Gastrocnemius medialis (tissue), 4 donors: Measurements from ENCODE around the gene ASS1. TPM values are rescaled to one million over a fixed set of nuclear protein-coding genes. Genes with fewer than 3 reads are reported as not detected.

Source experiments
- ATAC-seq, 2 donors: fragments of 150-250 bp; one replicate each; pipeline ENCODE4 v1.9.1; 2016
- DNase-seq, 2 donors: peaks; one replicate each; pipeline ENCODE4 v3.0.0-alpha.2; 2019
- H3K27ac ChIP-seq, 4 donors: fragments of 200-600 bp; sonication (generic); 1 replicate in 1 of 4; 2 replicates in 3 of 4; pipeline ENCODE4 v1.5.1; 2016 to 2018; ENCODE audit warnings: mild to moderate bottlenecking in 2 of 4, moderate library complexity in 1 of 4
- H3K27me3 ChIP-seq, 3 donors: fragments of 200-600 bp; sonication (generic) in 2 of 3; 1 replicate in 1 of 3; 2 replicates in 2 of 3; pipeline versions ENCODE4 v1.5.1 to v1.6.0; 2016 to 2019; ENCODE audit warnings: mild to moderate bottlenecking in 1 of 3, moderate library complexity in 1 of 3
- H3K36me3 ChIP-seq, 2 donors: fragments of 200-600 bp; sonication (generic) in 1 of 2; one replicate each; pipeline ENCODE4 v1.5.1; 2017 to 2018
- H3K4me1 ChIP-seq, 2 donors: fragments of 200-600 bp; sonication (generic) in 1 of 2; one replicate each; pipeline ENCODE4 v1.5.1; 2016 to 2017; ENCODE audit warnings: mild to moderate bottlenecking in 2 of 2
- H3K4me3 ChIP-seq, 4 donors: fragments of 200-600 bp; sonication (generic) in 3 of 4; 1 replicate in 1 of 4; 2 replicates in 3 of 4; pipeline ENCODE4 v1.5.1; 2016 to 2019; ENCODE audit warnings: mild to moderate bottlenecking in 2 of 4
- H3K9me3 ChIP-seq, 3 donors: fragments of 200-600 bp; sonication (generic) in 2 of 3; 1 replicate in 1 of 3; 2 replicates in 2 of 3; pipeline ENCODE4 v1.5.1; 2016 to 2019
- CTCF ChIP-seq, 5 experiments: fragments of 450-650 bp in 3 of 5; fragments of 200-600 bp in 2 of 5; sonication (generic) in 2 of 5; IDR thresholded peaks in 4 of 5; conservative IDR thresholded peaks in 1 of 5; 1 replicate in 4 of 5; 2 replicates in 1 of 5; pipeline ENCODE4 v1.5.1; 2016 to 2019; ENCODE audit warnings: antibody characterized with exemption in 5 of 5, mild to moderate bottlenecking in 3 of 5, moderate library complexity in 3 of 5
- POLR2A ChIP-seq, 2 donors: fragments of 450-650 bp; IDR thresholded peaks; one replicate each; pipeline ENCODE4 v1.6.1; 2017; ENCODE audit warnings: antibody characterized with exemption in 2 of 2, mild to moderate bottlenecking in 2 of 2, moderate library complexity in 2 of 2
- in situ Hi-C, 4 donors: fragments of 200-750 bp; cut with MboI; loops; one replicate each; pipeline versions ENCODE4 v1.15.0 to v1.8.0; 2017; ENCODE audit warnings: low sequenced_read_pairs in 4 of 4
- intact Hi-C: fragments of 100-400 bp; cut with DNase I; formaldehyde crosslinking; loops from one replicate; pipeline ENCODE4 v1.15.1; 2023; ENCODE audit warnings: low total_unique reads
- total RNA-seq, 4 donors: library from RNA; depleted of rRNA; stranded (reverse); fragments of >200 nt; gene quantifications; one replicate each; pipeline versions ENCODE4 v1.1.0 to v1.2.3, GENCODE V29; 2016

ASS1 gene
- total RNA-seq, 4 donors from 2014 or later: 44.5 to 83.4 (median 68.5) TPM

DNA sequence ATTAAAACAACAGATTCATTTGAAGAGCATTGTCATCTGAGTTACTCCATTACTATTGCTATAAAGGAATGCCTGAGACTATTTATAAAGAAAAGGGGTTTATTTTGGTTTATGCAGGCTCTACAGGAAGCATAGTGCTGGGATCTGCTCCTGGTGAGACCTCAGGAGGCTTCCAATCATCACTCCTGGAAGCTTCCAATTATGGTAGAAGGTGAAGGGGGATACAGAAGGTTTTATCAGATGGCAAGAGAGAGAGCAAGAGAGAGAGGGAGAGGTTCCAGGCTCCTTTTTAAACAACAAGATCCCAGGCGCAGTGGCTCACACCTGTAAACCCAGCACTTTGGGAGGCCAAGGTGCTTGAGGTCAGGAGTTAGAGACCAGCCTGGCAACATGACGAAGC lies 63.5 kb downstream of the ASS1 start:
- Histone ChIP-seq H3K36me3 (no peaks in the 10 kb centered on the region), H3K4me1 (no peaks in the 10 kb centered on the region), H3K4me3 (no peak overlapping the region), H3K27me3 (no peaks in the 10 kb centered on the region), H3K9me3 (no peaks in the 10 kb centered on the region), H3K27ac (no peak overlapping the region)
- no peak for ATAC-seq
- intact Hi-C loops (no loop called here), in situ Hi-C loops (no loop called here)
- DNase-seq: no peak
- TF ChIP-seq POLR2A (IDR thresholded peaks at IDR 0.05): no peak
- TF ChIP-seq CTCF (IDR thresholded peaks at IDR 0.05 in 4 of 5, conservative IDR thresholded peaks at IDR 0.05 in 1 of 5): no peak

- intact Hi-C loops: no loop called here
- Histone ChIP-seq H3K9me3 (no peaks in the 10 kb centered on the region), H3K4me3 (no peak overlapping the region), H3K27me3 (peaks cover 0 to 9% (median 7%) of the 10 kb centered on the region in 3 donors), H3K36me3 (no peaks in the 10 kb centered on the region), H3K27ac (no peak overlapping the region), H3K4me1 (no peaks in the 10 kb centered on the region)
- ATAC-seq (no peak), DNase-seq (no peak)
- TF ChIP-seq POLR2A (IDR thresholded peaks at IDR 0.05) (no peak), CTCF (IDR thresholded peaks at IDR 0.05 in 4 of 5, conservative IDR thresholded peaks at IDR 0.05 in 1 of 5) (no peak)
- in situ Hi-C loops: no loop called here
These were observed 67.4 kb downstream of the ASS1 start for GRCh38 chr9:130512199-130512598.

- no peak for ATAC-seq
- Histone ChIP-seq H3K9me3 (no peaks in the 10 kb centered on the region), H3K4me3 (no peak overlapping the region), H3K27ac (no peak overlapping the region), H3K36me3 (no peaks in the 10 kb centered on the region), H3K4me1 (no peaks in the 10 kb centered on the region), H3K27me3 (peaks cover 0 to 9% (median 7%) of the 10 kb centered on the region in 3 donors)
- in situ Hi-C loops (no loop called here), intact Hi-C loops (no loop called here)
- DNase-seq: no peak
- TF ChIP-seq CTCF (IDR thresholded peaks at IDR 0.05 in 4 of 5, conservative IDR thresholded peaks at IDR 0.05 in 1 of 5) (no peak), POLR2A (IDR thresholded peaks at IDR 0.05) (no peak)
These were observed 68.3 kb downstream of the ASS1 start for GRCh38 chr9:130513078-130513477.

DNA sequence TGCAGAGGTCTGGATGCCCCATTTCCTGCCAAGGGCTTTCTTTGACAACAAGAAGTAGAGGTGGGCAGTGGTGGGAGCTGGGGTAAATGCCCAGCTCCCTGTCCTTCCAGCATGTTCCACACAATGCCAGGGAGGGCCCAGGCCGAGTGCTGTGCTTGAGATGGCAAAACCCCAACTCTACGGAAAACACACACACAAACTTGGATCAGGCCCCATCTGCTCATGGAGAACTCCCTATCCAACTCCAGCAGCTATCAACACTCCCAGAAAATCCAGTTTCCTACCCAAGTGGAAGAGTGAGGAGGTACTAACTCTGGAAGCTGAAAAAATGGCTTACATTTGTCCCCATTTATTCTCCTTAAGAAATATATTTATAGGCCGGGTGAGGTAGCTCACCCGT lies 73.5 kb downstream of the ASS1 start:
- no peaks in the 10 kb centered on the region for H3K9me3 ChIP-seq
- intact Hi-C loops: no loop called here
- DNase-seq (no peak), ATAC-seq (no peak)
- no peaks in the 10 kb centered on the region for H3K36me3 ChIP-seq
- peaks cover 0 to 9% (median 7%) of the 10 kb centered on the region in 3 donors for H3K27me3 ChIP-seq
- H3K4me1 ChIP-seq: no peaks in the 10 kb centered on the region
- no peak overlapping the region for H3K27ac ChIP-seq
- in situ Hi-C loops: no loop called here
- TF ChIP-seq CTCF (IDR thresholded peaks at IDR 0.05 in 4 of 5, conservative IDR thresholded peaks at IDR 0.05 in 1 of 5) (no peak), POLR2A (IDR thresholded peaks at IDR 0.05) (no peak)
- H3K4me3 ChIP-seq: no peak overlapping the region
